ENCODE data around the gene KRT17.

DNA sequence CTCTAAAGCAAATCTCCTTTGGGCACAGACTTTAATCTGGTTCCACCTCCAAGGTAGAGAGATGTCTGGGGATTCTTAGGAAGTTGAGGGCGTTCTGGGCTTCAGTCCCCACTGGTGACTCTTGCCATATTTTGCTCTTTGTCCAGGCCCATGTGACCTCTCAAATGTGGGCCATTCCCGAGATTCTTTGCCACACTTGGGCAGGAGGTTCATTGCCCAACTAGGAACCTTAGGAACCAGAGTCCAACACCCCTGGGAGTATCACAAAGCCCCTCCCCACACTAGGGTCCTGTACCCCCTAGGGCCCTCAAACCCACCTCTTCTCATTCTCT, 44.2 kb downstream of the KRT17 start:
- TF ChIP-seq POLR2AphosphoS5 (IDR thresholded peaks at IDR 0.05; ENCODE audit: low read depth, low read length) (no peak), CTCF (IDR thresholded peaks at IDR 0.05) (no peak), REST (IDR thresholded peaks at IDR 0.05; ENCODE audit: insufficient read depth in 1 of 2, low read depth in 2 of 2, low read length in 1 of 2) (no peak)

Data from Panc1 (cell line).